ENCODE data around the gene ALPK1. TPM values are rescaled to one million over a fixed set of nuclear protein-coding genes. Genes with fewer than 3 reads are reported as not detected.

ALPK1 gene
- total RNA-seq, 2 experiments from 2014 or later: 33.7 to 51.1 TPM

DNA sequence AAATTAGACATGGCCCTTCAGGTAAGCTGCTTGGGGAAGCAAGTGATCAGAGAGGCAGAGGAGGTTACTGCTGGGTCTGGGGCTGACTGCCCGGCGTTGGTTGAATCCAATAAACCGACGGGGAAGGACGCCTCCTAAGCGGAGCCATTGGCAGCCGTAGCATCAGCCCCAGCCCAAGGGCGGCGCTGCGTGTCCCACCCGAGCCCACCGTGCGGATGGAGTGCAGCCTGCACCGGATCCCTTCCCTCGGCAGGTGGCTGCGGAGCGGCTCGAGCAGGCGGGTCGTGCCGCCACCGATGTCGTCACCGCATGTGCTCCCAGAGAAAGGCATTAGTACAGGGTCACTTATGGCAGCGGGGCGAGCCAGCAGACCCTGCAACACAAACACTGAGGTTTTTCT is 82.1 kb downstream of the ALPK1 start:
- BruUV-seq (replicated peaks): no TSS peak
- H3K79me2 ChIP-seq (ENCODE audit: insufficient read depth, low read depth, low read length): no peaks in the 10 kb centered on the region
- H3K27ac ChIP-seq (ENCODE audit: low read depth, low read length, poor library complexity, severe bottlenecking): no peak overlapping the region
- CTCF ChIA-PET (ENCODE audit: unreplicated experiment): no interaction called here
- no peak overlapping the region for H3K4me2 ChIP-seq (ENCODE audit: low read length)
- DNase-seq (ENCODE audit: low spot score): no peak
- no peak overlapping the region for H2AFZ ChIP-seq (ENCODE audit: low read length)
- H3K4me3 ChIP-seq (ENCODE audit: low read depth, low read length, poor library complexity, severe bottlenecking): no peak overlapping the region
- H3K4me1 ChIP-seq (ENCODE audit: insufficient read depth, low read length, poor library complexity, severe bottlenecking): no peaks in the 10 kb centered on the region
- TF ChIP-seq CTCF (conservative IDR thresholded peaks at IDR 0.05; ENCODE audit: low read length) (no peak), EZH2phosphoT487 (IDR thresholded peaks at IDR 0.05; ENCODE audit: borderline replicate concordance, low read depth, low read length) (no peak)
- H4K20me1 ChIP-seq (ENCODE audit: insufficient read depth, low read length): no peaks in the 10 kb centered on the region
- H3K9me3 ChIP-seq (ENCODE audit: low read length): no peaks in the 10 kb centered on the region
- intact Hi-C loops (cut with micrococcal nuclease; ENCODE audit: unreplicated experiment): no loop called here
- H3K36me3 ChIP-seq (ENCODE audit: insufficient read depth, low read length): peaks cover 5% of the 10 kb centered on the region; the same call in 1 of the 2 replicates
- H3K9me2 ChIP-seq (ENCODE audit: insufficient read depth, low read length): no peaks in the 10 kb centered on the region
- POLR2A ChIA-PET: no interaction called here

GRCh38 chr4:112381996-112382692 is 85.0 kb downstream of the ALPK1 start:
- Histone ChIP-seq H3K27ac (ENCODE audit: low read depth, low read length, poor library complexity, severe bottlenecking) (no peak overlapping the region), H3K36me3 (ENCODE audit: insufficient read depth, low read length) (peaks cover 5% of the 10 kb centered on the region; the same call in 1 of the 2 replicates), H3K9me3 (ENCODE audit: low read length) (no peaks in the 10 kb centered on the region), H3K4me3 (ENCODE audit: low read depth, low read length, poor library complexity, severe bottlenecking) (no peak overlapping the region), H3K4me1 (ENCODE audit: insufficient read depth, low read length, poor library complexity, severe bottlenecking) (no peaks in the 10 kb centered on the region), H3K79me2 (ENCODE audit: insufficient read depth, low read depth, low read length) (no peaks in the 10 kb centered on the region), H3K4me2 (ENCODE audit: low read length) (no peak overlapping the region), H2AFZ (ENCODE audit: low read length) (no peak overlapping the region), H4K20me1 (ENCODE audit: insufficient read depth, low read length) (no peaks in the 10 kb centered on the region), H3K9me2 (ENCODE audit: insufficient read depth, low read length) (no peaks in the 10 kb centered on the region)
- ChIA-PET POLR2A (interaction anchor here (0.6 to 1.3 kb wide), 3 partner anchors 19 to 1511 kb away, joined by 3 to 7 read pairs (median 3); no protein-coding TSS in a partner anchor), CTCF (ENCODE audit: unreplicated experiment) (no interaction called here)
- no peak for TF ChIP-seq EZH2phosphoT487 (IDR thresholded peaks at IDR 0.05; ENCODE audit: borderline replicate concordance, low read depth, low read length)
- no peak for DNase-seq (ENCODE audit: low spot score)
- no TSS peak for BruUV-seq (replicated peaks)
- intact Hi-C loops (cut with micrococcal nuclease; ENCODE audit: unreplicated experiment): no loop called here

- H3K4me1 ChIP-seq (ENCODE audit: insufficient read depth, low read length, poor library complexity, severe bottlenecking): no peaks in the 10 kb centered on the region
- H3K27ac ChIP-seq (ENCODE audit: low read depth, low read length, poor library complexity, severe bottlenecking): no peak overlapping the region
- H3K36me3 ChIP-seq (ENCODE audit: insufficient read depth, low read length): peaks cover 5% of the 10 kb centered on the region; the same call in 1 of the 2 replicates
- no peak for DNase-seq (ENCODE audit: low spot score)
- no peaks in the 10 kb centered on the region for H3K79me2 ChIP-seq (ENCODE audit: insufficient read depth, low read depth, low read length)
- no peak overlapping the region for H3K4me2 ChIP-seq (ENCODE audit: low read length)
- H2AFZ ChIP-seq (ENCODE audit: low read length): no peak overlapping the region
- H3K9me2 ChIP-seq (ENCODE audit: insufficient read depth, low read length): no peaks in the 10 kb centered on the region
- no peak overlapping the region for H3K4me3 ChIP-seq (ENCODE audit: low read depth, low read length, poor library complexity, severe bottlenecking)
- CTCF ChIA-PET (ENCODE audit: unreplicated experiment): no interaction called here
- intact Hi-C loops (cut with micrococcal nuclease; ENCODE audit: unreplicated experiment): no loop called here
- POLR2A ChIA-PET: interaction anchor here (0.7 to 3.3 kb wide), 2 partner anchors 11 to 18 kb away, joined by 5 to 12 read pairs; no protein-coding TSS in a partner anchor
- no peaks in the 10 kb centered on the region for H4K20me1 ChIP-seq (ENCODE audit: insufficient read depth, low read length)
- no peak for TF ChIP-seq CTCF (conservative IDR thresholded peaks at IDR 0.05; ENCODE audit: low read length)
- no peak for TF ChIP-seq EZH2phosphoT487 (IDR thresholded peaks at IDR 0.05; ENCODE audit: borderline replicate concordance, low read depth, low read length)
- H3K9me3 ChIP-seq (ENCODE audit: low read length): no peaks in the 10 kb centered on the region
- BruUV-seq (replicated peaks): no TSS peak
These were observed 88.9 kb downstream of the ALPK1 start for GRCh38 chr4:112386071-112386470.
